ENCODE measurements around the gene SCN1B. TPM values are rescaled to one million over a fixed set of nuclear protein-coding genes. Genes with fewer than 3 reads are reported as not detected.

SCN1B gene
- total and polyA plus RNA-seq, 2 of the 13 experiments (the other 11 are each of a cell fraction or from before 2014, with no cell fraction given): 2.7 to 20.1 TPM

DNA sequence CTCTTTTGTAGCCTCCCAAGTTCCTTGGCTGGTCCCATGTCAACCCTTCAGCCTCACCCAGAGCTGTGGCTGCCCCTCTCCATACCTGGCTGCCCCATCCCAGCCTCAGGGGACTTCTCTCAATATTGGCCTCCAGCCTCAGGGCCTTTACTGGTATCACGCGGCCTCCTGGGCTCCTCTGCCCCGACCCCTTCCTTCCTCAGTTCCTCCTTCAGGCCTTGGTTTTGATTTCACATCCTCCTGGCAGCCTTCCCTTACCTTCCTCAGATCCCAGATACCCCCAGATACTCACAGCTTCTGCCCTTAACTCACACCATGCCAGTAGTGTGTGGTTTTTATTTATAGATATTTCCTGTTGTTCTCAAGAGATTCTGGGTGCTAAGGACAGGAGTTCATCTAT is 12.8 kb upstream of the SCN1B start:
- DNase-seq (ENCODE audit: low spot score) (no peak), ATAC-seq (no peak), FAIRE-seq (no peak)
- 98% methylated on average over 3 of the region's 3 CpGs for WGBS (ENCODE audit: low lambda C conversion rate)
- no peak for TF ChIP-seq ZSCAN20 (CRISPR knock-in tag; IDR thresholded peaks at IDR 0.05; ENCODE audit: borderline replicate concordance)
- TF ChIP-seq JUND (CRISPR knock-in tag; IDR thresholded peaks at IDR 0.05): no peak
- TF ChIP-seq, protein P1, sequence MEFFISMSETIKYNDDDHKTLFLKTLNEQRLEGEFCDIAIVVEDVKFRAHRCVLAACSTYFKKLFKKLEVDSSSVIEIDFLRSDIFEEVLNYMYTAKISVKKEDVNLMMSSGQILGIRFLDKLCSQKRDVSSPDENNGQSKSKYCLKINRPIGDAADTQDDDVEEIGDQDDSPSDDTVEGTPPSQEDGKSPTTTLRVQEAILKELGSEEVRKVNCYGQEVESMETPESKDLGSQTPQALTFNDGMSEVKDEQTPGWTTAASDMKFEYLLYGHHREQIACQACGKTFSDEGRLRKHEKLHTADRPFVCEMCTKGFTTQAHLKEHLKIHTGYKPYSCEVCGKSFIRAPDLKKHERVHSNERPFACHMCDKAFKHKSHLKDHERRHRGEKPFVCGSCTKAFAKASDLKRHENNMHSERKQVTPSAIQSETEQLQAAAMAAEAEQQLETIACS (CRISPR knock-in tag; IDR thresholded peaks at IDR 0.05): no peak
- TF ChIP-seq KAT7 (CRISPR knock-in tag; IDR thresholded peaks at IDR 0.05; ENCODE audit: borderline replicate concordance): no peak
- TF ChIP-seq CHCHD3 (CRISPR knock-in tag; IDR thresholded peaks at IDR 0.05): no peak
- TF ChIP-seq ZBTB20 (CRISPR knock-in tag; IDR thresholded peaks at IDR 0.05; ENCODE audit: borderline replicate concordance, low read depth): no peak
- TF ChIP-seq SATB2 (CRISPR knock-in tag; IDR thresholded peaks at IDR 0.05): no peak
- no peak for TF ChIP-seq ZFYVE20 (CRISPR knock-in tag; IDR thresholded peaks at IDR 0.05; ENCODE audit: borderline replicate concordance, low read depth)
- no peak for TF ChIP-seq NONO (IDR thresholded peaks at IDR 0.05)
- TF ChIP-seq NONO (CRISPR knock-in tag; conservative IDR thresholded peaks at IDR 0.05): no peak
- TF ChIP-seq ZMYM2 (CRISPR knock-in tag; IDR thresholded peaks at IDR 0.05): no peak
- no peak for TF ChIP-seq ZNF615 (CRISPR knock-in tag; IDR thresholded peaks at IDR 0.05; ENCODE audit: borderline replicate concordance)
- TF ChIP-seq AKAP8 (CRISPR knock-in tag; IDR thresholded peaks at IDR 0.05): no peak
- TF ChIP-seq FLYWCH1 (CRISPR knock-in tag; IDR thresholded peaks at IDR 0.05): no peak
- TF ChIP-seq RBM22 (optimal IDR thresholded peaks at IDR 0.05; ENCODE audit: low read length): no peak
- TF ChIP-seq, protein P2, sequence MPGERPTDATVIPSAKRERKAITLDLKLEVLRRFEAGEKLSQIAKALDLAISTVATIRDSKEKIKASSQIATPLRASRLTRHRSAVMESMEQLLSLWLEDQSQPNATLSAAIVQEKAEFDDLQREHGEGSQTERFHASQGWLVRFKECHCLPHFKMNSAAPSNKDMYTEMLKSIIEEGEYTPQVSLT (CRISPR knock-in tag; IDR thresholded peaks at IDR 0.05; ENCODE audit: borderline replicate concordance, low read depth): no peak
- no peak for TF ChIP-seq ARHGAP35 (CRISPR knock-in tag; IDR thresholded peaks at IDR 0.05; ENCODE audit: borderline replicate concordance)
- TF ChIP-seq SRSF4 (IDR thresholded peaks at IDR 0.05; ENCODE audit: low read depth, low read length, poor library complexity, severe bottlenecking): no peak
- in situ Hi-C loops (cut with HindIII; ENCODE audit: extremely low pct_ligation_motif_present, low pct_unique_long_range_greater_than_20kb) (no loop called here), intact Hi-C loops (cut with micrococcal nuclease; ENCODE audit: unreplicated experiment) (no loop called here)
- H3K9ac ChIP-seq (ENCODE audit: insufficient read depth, low read depth, low read length): no peak overlapping the region
- peaks cover 32 to 77% of the 10 kb centered on the region in 2 experiments for H3K36me3 ChIP-seq (replicated peaks in 1 of 2; ENCODE audit: control insufficient read depth in 1 of 2, insufficient read depth in 2 of 2, low read length in 2 of 2)
- 0 out of 2 replicates have a peak, but pooled peaks cover 3% of the 10 kb centered on the region for H3K4me1 ChIP-seq (ENCODE audit: insufficient read depth, low read length)
- no peak overlapping the region for H3K4me3 ChIP-seq (replicated peaks in 1 of 3; ENCODE audit: insufficient read depth in 1 of 3, low read depth in 2 of 3, low read length in 3 of 3)
- H3K27me3 ChIP-seq (ENCODE audit: control insufficient read depth in 1 of 2, insufficient read depth in 2 of 2, low read length in 2 of 2): no peaks in the 10 kb centered on the region
- H2AFZ ChIP-seq (ENCODE audit: low read length): no peak overlapping the region
- 0 out of 2 replicates have a peak, but pooled peaks cover 14% of the 10 kb centered on the region for H4K20me1 ChIP-seq (ENCODE audit: insufficient read depth, low read length)
- no peak overlapping the region for H3K27ac ChIP-seq (ENCODE audit: extremely low read length, insufficient read depth, low read length)
- H3K4me2 ChIP-seq (ENCODE audit: low read depth, low read length): no peak overlapping the region
- no TSS peak for BruUV-seq (replicated peaks)
- no peaks in the 10 kb centered on the region for H3K79me2 ChIP-seq (ENCODE audit: insufficient read depth, low read length)
- ChIA-PET CTCF (ENCODE audit: low intra/inter-chr PET ratio, low total read pairs) (no interaction called here), POLR2A (interaction anchor here (1.5 kb wide), 1 partner anchor 11 kb away, joined by 3 read pairs; no protein-coding TSS in a partner anchor)
- H3K9me3 ChIP-seq (ENCODE audit: low read length): no peaks in the 10 kb centered on the region
